Activated CD4-positive, alpha-beta memory T cell treated with anti-CD3 and anti-CD28 coated beads, Interleukin-2, amount 10 ng/mL, durations not matched to agents 7 days and 5 days (primary cell): Measurements from ENCODE around the gene FN1. TPM values are rescaled to one million over a fixed set of nuclear protein-coding genes. Genes with fewer than 3 reads are reported as not detected.
"Not testable (repeated sequence)": the region's sequence is repeated elsewhere in the genome, so short reads cannot be mapped to it uniquely, and the experiment has no call there.

Experiments
- CTCF ChIA-PET: fragments of 350-600 bp; sonication (Branson Sonifier 250); formaldehyde crosslinking; loops from one replicate; lab custom pipeline; 2021; ENCODE audit warnings: antibody characterized with exemption, inconsistent platforms; lab: Charles Lee
- POLR2A ChIA-PET: fragments of 350-600 bp; sonication (Branson Sonifier 250); formaldehyde crosslinking; loops from one replicate; lab custom pipeline; 2021; ENCODE audit warnings: antibody characterized with exemption; lab: Charles Lee
- DNase-seq: peaks from one replicate; pipeline ENCODE4 v3.0.0-alpha.2; 2020
- H3K27ac Mint-ChIP-seq: one replicate; pipeline ENCODE4 v1.8.0; 2021; ENCODE audit warnings: mild to moderate bottlenecking, mixed read lengths
- H3K27me3 Mint-ChIP-seq: one replicate; pipeline ENCODE4 v1.8.0; 2021; ENCODE audit warnings: mixed read lengths
- H3K36me3 Mint-ChIP-seq: one replicate; pipeline ENCODE4 v1.8.0; 2021; ENCODE audit warnings: low read depth, mixed read lengths
- H3K4me1 Mint-ChIP-seq: one replicate; pipeline ENCODE4 v1.8.0; 2021; ENCODE audit warnings: mixed read lengths
- H3K4me3 Mint-ChIP-seq: one replicate; pipeline ENCODE4 v1.8.0; 2021; ENCODE audit warnings: mild to moderate bottlenecking, mixed read lengths
- H3K9me3 Mint-ChIP-seq: one replicate; pipeline ENCODE4 v1.8.0; 2021; ENCODE audit warnings: mixed read lengths
- total RNA-seq, 2 experiments: library from RNA; stranded (reverse); gene quantifications; one replicate each; pipeline ENCODE4 v1.2.3, GENCODE V29; 2021

Gene FN1
- total RNA-seq, 2 experiments from 2014 or later: 1.8 to 2.2 TPM

DNA sequence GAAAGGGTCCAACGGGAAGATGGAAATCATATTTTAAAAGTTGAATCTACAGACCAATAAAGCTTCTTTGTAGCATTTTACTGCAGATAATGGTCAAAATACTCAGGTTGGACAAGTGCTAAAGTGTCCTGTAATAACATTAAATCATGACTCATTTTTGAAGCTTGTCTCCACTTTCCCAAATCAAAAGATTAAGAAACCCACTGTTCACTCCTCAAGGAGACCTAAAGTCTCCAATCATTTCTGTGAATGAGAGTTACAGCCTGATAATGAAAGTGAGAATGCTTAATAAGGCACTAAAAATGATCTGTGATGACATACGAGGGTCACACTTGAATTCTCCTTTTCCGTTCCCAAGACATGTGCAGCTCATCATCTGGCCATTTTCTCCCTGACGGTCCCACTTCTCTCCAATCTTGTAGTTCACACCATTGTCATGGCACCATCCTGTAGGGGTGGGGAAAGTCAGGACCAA, 70.6 kb downstream of the FN1 start:
- ChIA-PET CTCF (no interaction called here), POLR2A (no interaction called here)
- Mint-ChIP-seq H3K36me3 (peaks cover 23% of the 10 kb centered on the region), H3K9me3 (no peaks in the 10 kb centered on the region), H3K4me3 (no peak overlapping the region), H3K27ac (no peak overlapping the region), H3K4me1 (no peaks in the 10 kb centered on the region), H3K27me3 (no peaks in the 10 kb centered on the region)
- DNase-seq: no peak

DNA sequence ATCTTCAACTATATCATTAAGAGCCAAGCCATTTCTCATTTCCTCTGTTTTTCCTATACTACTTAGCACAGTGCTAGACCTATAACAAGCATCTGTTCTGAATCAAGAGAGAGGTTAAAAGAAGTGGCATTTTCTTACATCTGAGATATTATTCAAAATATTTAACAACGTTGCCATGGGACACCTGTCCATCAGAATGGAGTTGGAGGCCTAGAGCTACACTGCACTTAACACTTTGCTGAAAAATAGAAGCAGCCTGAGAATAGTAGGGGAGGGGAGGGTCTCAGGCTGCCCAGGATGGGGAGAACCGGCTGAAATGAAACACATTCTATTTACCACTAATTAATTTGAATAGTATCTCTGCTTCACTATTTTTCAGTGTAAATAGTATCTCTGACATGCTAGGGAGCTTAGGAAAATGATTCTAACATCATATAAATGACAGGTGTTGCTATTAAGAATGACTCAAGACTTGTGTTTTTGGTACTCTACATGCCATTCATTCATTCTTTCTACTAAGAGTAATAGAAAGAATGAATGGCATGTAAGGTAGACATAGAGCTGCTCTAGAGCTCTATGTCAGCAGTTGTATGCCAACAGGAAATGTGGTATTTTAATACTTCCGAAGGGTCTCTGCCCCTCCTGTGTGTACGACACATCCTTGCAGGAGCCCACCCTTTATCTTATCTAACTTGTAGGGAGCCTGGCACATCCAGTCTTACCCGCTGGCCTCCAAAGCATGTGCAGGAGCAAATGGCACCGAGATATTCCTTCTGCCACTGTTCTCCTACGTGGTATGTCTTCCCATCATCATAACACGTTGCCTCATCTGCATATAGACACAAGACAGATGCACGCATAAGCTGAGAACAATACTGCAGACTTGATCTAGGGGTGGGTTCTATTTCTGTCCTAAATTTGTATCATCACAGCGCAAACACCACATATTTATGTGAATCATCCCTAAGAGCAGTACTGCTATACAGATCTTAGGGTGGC, 71.4 kb downstream of the FN1 start:
- POLR2A ChIA-PET: no interaction called here
- H3K27ac Mint-ChIP-seq: no peak overlapping the region

DNA sequence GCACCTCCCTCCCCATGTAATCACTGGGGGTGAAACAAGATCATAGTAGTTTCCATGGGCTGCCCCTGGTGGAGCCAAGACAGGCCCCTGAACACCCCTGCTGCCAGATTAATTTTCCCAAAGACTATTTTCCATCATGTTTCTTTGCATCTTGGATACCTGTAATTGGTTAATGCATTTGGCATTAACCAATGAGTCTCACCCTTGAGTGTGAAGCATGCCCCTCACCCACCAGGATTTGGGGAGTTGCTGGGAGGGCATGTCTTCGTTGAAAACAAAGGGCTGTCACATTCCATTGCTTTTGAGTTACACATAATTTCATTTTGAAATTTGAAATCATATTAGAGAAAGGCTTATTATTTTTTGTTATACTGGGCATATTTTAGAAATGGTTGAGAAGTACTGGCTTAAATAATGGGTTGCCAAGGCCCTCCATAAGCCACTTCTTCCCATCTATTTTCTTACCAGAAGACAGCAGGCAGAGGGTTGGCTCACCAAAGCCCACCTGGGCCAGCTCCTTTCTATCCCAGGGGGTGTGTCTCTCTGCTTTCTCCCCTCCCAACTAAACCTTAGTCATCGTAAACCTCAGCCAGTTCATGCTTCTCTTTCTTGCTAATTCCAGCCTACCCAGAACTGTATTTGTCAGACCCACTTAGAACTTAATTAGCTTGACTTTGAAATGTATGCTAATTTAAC, 72.3 kb downstream of the FN1 start:
- H3K4me3 Mint-ChIP-seq: no peak overlapping the region
- H3K27me3 Mint-ChIP-seq: no peaks in the 10 kb centered on the region
- H3K4me1 Mint-ChIP-seq: no peaks in the 10 kb centered on the region
- H3K36me3 Mint-ChIP-seq: peaks cover 23% of the 10 kb centered on the region
- H3K9me3 Mint-ChIP-seq: no peaks in the 10 kb centered on the region
- no peak overlapping the region for H3K27ac Mint-ChIP-seq
- ChIA-PET POLR2A (no interaction called here), CTCF (no interaction called here)
- DNase-seq: no peak

More for the DNA sequence above, 71.4 kb downstream of the FN1 start:
- Mint-ChIP-seq H3K4me3 (no peak overlapping the region), H3K36me3 (peaks cover 23% of the 10 kb centered on the region), H3K9me3 (no peaks in the 10 kb centered on the region), H3K4me1 (no peaks in the 10 kb centered on the region), H3K27me3 (no peaks in the 10 kb centered on the region)
- no peak for DNase-seq
- CTCF ChIA-PET: no interaction called here

DNA sequence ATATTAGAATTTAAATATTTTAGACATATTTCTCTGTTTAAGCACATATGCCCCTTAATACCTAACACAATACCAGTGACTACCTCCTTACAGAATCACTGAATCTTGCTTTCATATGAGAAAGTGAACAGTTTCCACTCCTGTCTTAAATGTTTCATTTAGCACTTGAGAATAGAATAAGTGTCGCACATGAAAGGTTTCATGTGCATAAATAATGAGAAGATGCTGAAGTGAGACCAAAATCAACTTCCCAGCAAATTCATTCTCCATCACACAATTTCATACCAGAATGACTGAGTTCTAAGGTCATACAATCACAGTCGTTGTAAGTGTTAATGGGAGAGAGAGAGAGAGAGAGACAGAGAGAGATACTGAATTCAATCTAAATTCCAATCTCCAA, 72.8 kb downstream of the FN1 start:
- Mint-ChIP-seq H3K27me3 (no peaks in the 10 kb centered on the region), H3K36me3 (peaks cover 23% of the 10 kb centered on the region), H3K9me3 (no peaks in the 10 kb centered on the region), H3K4me1 (no peaks in the 10 kb centered on the region), H3K27ac (no peak overlapping the region), H3K4me3 (no peak overlapping the region)
- POLR2A ChIA-PET: no interaction called here
- CTCF ChIA-PET: no interaction called here
- DNase-seq: no peak

DNA sequence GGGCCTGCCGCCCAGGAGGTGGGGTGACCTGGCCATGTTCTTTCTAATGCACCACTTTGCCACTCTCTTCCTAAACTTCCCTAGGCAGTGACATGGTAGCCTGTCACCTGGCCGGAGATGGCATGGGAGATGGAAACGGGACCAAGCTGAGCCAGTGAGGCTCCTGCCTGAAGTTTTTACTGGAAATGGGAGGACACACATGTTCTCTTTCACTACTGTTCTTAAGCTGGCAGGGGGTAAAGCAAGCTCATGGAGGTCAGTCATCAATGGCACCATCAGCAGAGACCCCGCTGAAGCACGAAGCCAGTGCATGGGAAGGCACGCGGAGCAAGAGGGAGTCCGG, 73.3 kb downstream of the FN1 start:
- H3K4me1 Mint-ChIP-seq: no peaks in the 10 kb centered on the region
- ChIA-PET CTCF (no interaction called here), POLR2A (no interaction called here)
- no peaks in the 10 kb centered on the region for H3K27me3 Mint-ChIP-seq
- no peak overlapping the region for H3K4me3 Mint-ChIP-seq
- peaks cover 19% of the 10 kb centered on the region for H3K36me3 Mint-ChIP-seq
- DNase-seq: no peak
- H3K27ac Mint-ChIP-seq: no peak overlapping the region
- no peaks in the 10 kb centered on the region for H3K9me3 Mint-ChIP-seq

DNA sequence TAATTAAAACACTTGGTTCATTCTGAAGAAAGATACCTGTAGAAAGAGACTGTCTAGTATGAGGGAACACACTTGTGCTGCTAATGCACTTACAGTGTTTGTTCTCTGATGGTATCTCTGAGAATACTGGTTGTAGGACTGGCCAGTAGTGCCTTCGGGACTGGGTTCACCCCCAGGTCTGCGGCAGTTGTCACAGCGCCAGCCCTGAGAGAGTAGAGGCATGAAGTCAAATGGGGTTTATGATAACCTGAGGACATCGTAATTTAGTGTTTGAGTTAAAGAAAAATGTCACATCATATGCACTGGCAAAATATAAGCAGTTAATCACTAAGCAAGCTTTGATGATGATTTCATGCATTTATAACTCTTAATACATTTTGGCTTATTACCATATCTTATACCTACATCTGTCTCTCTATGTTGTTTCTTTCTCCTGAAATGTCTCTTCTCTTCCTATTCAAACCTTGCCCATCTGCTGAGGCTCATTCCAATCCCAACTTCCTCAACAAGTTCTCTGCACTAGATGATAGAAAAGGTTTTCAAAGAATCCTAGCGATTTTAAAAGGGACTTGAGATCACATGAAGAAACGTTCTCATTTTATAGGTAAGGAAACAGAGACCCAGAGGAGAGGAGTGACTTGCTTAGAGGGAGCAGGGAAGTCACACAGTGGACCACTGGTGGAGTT, 73.8 kb downstream of the FN1 start:
- Mint-ChIP-seq H3K27me3 (no peaks in the 10 kb centered on the region), H3K4me1 (no peaks in the 10 kb centered on the region), H3K36me3 (peaks cover 15% of the 10 kb centered on the region), H3K9me3 (no peaks in the 10 kb centered on the region), H3K27ac (no peak overlapping the region), H3K4me3 (no peak overlapping the region)
- no peak for DNase-seq
- POLR2A ChIA-PET: no interaction called here
- CTCF ChIA-PET: no interaction called here

DNA sequence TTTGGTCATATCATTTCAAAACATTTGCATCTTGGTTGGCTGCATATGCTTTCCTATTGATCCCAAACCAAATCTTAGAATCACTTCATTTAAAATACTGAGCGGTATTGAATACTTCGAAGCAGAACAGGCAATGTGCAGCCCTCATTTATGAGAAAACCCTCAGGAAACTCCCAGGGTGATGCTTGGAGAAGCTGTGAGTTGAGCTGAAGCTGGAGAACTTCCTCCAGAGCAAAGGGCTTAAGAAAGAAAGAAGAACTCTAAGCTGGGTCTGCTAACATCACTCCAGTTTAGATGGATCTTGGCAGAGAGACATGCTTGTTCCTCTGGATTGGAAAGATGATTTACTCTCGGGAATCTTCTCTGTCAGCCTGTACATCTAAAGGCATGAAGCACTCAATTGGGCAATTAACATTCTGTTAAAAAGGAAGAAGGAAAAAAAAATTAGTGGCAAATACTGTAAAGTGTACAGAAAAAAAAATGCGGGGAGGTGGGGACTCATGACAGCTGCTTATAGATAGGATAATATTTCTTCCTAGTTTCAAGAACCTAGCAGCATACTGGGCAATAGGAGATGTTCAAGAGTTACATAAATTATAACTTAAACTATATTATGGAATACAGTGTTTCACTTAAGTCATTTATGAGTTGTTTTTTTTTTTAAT, 74.5 kb downstream of the FN1 start:
- Mint-ChIP-seq H3K4me1 (no peaks in the 10 kb centered on the region), H3K36me3 (peaks cover 12% of the 10 kb centered on the region), H3K4me3 (no peak overlapping the region), H3K27ac (no peak overlapping the region), H3K27me3 (no peaks in the 10 kb centered on the region), H3K9me3 (no peaks in the 10 kb centered on the region)
- POLR2A ChIA-PET: no interaction called here
- CTCF ChIA-PET: no interaction called here
- DNase-seq: no peak

DNA sequence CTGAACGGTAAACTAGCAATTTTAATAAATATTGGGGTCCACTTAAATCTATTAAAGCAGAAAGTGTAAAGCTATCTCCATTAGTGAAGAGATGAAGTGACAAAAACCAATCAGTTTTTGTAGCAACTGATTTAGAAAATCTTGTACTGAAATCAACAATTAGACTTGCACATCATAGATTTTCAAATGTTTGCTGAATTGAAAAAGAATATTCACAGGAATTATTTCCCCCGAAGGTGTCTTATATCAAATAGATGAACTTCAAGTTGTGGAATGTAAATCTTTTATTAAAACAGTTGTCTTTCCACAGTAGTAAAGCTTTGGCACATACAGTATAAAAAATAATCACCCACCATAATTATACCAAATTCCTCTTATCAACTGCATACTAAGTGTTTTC, 75.3 kb downstream of the FN1 start:
- no peak overlapping the region for H3K27ac Mint-ChIP-seq
- no peaks in the 10 kb centered on the region for H3K4me1 Mint-ChIP-seq

DNA sequence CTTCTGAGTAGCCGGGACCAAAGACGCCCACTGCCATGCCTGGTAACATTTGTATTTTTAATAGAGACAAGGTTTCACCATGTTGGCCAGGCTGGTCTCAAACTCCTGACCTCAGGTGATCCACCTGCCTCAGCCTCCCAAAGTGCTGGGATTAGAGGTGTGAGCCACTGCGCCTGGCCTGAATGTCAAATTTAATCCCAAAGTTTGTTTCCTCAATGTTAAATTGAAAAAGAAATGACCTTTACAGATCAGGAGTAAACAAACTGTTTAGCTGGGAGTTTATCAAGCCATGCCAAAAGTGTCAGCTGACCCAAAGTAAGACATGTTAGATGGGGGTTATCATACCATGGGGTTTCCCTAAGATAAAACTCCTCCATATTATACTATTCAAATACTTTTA, 75.8 kb downstream of the FN1 start:
- H3K4me1 Mint-ChIP-seq, H3K9me3 Mint-ChIP-seq, POLR2A ChIA-PET, H3K27ac Mint-ChIP-seq, DNase-seq, H3K27me3 Mint-ChIP-seq, H3K4me3 Mint-ChIP-seq: not testable (repeated sequence)
- peaks cover 13% of the 10 kb centered on the region for H3K36me3 Mint-ChIP-seq
- CTCF ChIA-PET: interaction anchor here (1.1 kb wide), 1 partner anchor 90 kb away, joined by 3 read pairs; no protein-coding TSS in a partner anchor

More for the DNA sequence above, 75.3 kb downstream of the FN1 start:
- H3K4me3 Mint-ChIP-seq: no peak overlapping the region
- no peaks in the 10 kb centered on the region for H3K27me3 Mint-ChIP-seq
- peaks cover 12% of the 10 kb centered on the region for H3K36me3 Mint-ChIP-seq
- no peaks in the 10 kb centered on the region for H3K9me3 Mint-ChIP-seq
- DNase-seq: no peak
- POLR2A ChIA-PET: no interaction called here
- CTCF ChIA-PET: no interaction called here

DNA sequence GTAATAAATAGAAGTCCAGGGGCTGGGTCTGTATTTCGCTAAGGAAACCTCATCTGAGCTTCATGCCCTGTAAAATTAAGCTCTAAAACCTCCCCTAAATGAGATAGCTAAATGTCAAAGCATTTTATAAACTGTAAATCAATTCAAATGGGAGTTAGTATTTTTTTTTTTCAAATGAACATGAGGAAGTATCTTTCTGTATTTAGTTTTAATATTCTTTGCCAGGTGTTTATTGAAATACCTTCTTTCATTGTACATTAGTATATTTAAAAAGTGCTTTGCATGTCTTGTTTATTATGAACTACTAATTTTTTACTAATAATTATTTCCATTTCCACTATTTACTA, 76.3 kb downstream of the FN1 start:
- Mint-ChIP-seq H3K36me3 (peaks cover 13% of the 10 kb centered on the region), H3K9me3 (no peaks in the 10 kb centered on the region), H3K4me3 (no peak overlapping the region), H3K27ac (no peak overlapping the region), H3K27me3 (no peaks in the 10 kb centered on the region), H3K4me1 (no peaks in the 10 kb centered on the region)
- POLR2A ChIA-PET: no interaction called here
- CTCF ChIA-PET: interaction anchor here (0.7 to 1.1 kb wide), 2 partner anchors 25 to 89 kb away, joined by 3 read pairs; no protein-coding TSS in a partner anchor
- no peak for DNase-seq

DNA sequence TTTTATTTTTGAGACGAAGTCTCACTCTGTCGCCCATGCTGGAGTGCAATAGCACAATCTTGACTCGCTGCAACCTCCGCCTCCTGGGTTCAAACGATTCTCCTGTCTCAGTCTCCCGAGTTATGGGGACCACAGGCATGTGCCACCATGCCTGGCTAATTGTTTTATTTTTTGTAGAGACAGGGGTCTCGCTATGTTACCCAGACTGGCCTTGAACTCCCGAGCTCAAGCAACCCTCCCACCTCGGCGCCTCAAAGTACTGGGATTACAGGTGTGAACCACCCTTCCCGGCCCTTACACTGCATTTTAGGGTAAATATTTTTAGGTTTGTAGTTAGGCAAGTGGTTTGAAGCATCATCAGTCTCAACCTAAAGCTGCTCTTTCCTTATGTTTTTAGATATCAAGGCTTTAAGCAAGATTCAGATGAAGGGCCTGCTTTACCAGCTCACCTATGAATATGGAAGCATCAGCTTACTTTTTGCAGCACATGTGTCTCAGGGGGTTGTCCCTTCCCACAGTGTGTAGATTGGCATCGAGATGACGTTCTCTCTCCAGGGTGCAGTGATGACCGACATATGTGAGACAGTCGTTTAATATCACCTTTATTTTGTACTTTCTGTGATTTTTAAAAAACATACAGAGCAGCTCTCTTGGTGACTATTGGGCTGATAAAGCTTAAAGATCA, 76.8 kb downstream of the FN1 start:
- ChIA-PET POLR2A (no interaction called here), CTCF (interaction anchor here (0.7 to 1.1 kb wide), 2 partner anchors 24 to 89 kb away, joined by 3 read pairs; no protein-coding TSS in a partner anchor)
- DNase-seq: no peak
- Mint-ChIP-seq H3K4me1 (no peaks in the 10 kb centered on the region), H3K36me3 (peaks cover 13% of the 10 kb centered on the region), H3K4me3 (no peak overlapping the region), H3K9me3 (no peaks in the 10 kb centered on the region), H3K27ac (no peak overlapping the region), H3K27me3 (no peaks in the 10 kb centered on the region)

DNA sequence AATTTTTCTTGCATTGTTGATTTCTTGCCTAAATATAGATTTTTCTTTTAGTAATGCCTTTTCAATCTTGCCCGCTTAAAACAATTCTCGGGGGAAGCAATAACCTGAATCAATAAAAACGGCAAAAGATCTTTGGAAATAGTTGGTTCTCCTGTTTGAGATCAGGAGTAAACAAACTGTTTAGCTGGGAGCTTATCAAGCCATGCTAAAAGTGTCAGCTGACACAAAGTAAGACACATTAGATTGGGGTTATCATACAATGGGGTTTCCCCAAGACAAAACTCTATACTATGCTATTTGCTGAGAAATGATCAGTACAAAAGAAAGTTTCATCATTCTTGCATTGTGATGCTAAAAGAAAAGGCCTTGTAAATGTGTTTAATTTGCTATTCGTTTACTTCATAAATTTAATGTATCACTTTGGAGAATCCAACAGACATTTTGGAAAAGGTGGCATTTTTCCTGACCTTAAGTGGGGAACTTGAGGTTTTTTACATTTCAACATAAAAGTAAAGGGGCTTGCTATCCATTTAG, 77.5 kb downstream of the FN1 start:
- no peaks in the 10 kb centered on the region for H3K27me3 Mint-ChIP-seq
- H3K4me1 Mint-ChIP-seq: no peaks in the 10 kb centered on the region
- H3K4me3 Mint-ChIP-seq: no peak overlapping the region
- peaks cover 12% of the 10 kb centered on the region for H3K36me3 Mint-ChIP-seq
- ChIA-PET CTCF (no interaction called here), POLR2A (no interaction called here)
- no peak overlapping the region for H3K27ac Mint-ChIP-seq
- no peak for DNase-seq
- no peaks in the 10 kb centered on the region for H3K9me3 Mint-ChIP-seq
